Measurements from ENCODE around the gene CYP1B1. TPM values are rescaled to one million over a fixed set of nuclear protein-coding genes. Genes with fewer than 3 reads are reported as not detected.
"Not testable (repeated sequence)": the region's sequence is repeated elsewhere in the genome, so short reads cannot be mapped to it uniquely, and the experiment has no call there.

Gene CYP1B1
- total and polyA plus RNA-seq, 3 donors from 2014 or later = 14.3 to 36.9 (median 18.5) TPM

DNA sequence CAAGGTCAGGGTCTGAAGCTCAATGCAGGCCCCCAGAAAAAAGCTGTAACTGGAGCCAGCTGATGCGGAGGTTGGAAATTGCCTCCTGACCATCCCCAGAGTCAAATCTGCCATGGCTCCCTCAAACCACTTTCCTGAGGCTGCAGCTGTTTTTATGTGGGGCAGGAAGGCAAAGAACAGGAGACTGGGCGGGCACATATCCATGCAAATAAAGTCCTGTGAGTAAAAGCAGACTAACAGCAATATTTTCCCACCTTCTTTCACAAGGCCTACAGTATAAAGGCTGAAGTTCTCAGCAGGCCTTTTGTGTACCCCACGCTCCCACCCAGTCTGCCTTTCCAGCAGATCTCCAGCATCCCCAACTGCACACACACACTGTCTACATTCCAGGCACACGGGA is 47.1 kb downstream of the CYP1B1 start:
- no peak for DNase-seq
- H3K27ac ChIP-seq = no peak overlapping the region
- no peak overlapping the region for H3K4me3 ChIP-seq
- no peak for TF ChIP-seq POLR2A (IDR thresholded peaks at IDR 0.05)
- TF ChIP-seq, protein P1, sequence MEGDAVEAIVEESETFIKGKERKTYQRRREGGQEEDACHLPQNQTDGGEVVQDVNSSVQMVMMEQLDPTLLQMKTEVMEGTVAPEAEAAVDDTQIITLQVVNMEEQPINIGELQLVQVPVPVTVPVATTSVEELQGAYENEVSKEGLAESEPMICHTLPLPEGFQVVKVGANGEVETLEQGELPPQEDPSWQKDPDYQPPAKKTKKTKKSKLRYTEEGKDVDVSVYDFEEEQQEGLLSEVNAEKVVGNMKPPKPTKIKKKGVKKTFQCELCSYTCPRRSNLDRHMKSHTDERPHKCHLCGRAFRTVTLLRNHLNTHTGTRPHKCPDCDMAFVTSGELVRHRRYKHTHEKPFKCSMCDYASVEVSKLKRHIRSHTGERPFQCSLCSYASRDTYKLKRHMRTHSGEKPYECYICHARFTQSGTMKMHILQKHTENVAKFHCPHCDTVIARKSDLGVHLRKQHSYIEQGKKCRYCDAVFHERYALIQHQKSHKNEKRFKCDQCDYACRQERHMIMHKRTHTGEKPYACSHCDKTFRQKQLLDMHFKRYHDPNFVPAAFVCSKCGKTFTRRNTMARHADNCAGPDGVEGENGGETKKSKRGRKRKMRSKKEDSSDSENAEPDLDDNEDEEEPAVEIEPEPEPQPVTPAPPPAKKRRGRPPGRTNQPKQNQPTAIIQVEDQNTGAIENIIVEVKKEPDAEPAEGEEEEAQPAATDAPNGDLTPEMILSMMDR (IDR thresholded peaks at IDR 0.05) = no peak
- H3K9me3 ChIP-seq = no peaks in the 10 kb centered on the region
- H3K27me3 ChIP-seq = no peaks in the 10 kb centered on the region
- H3K36me3 ChIP-seq (ENCODE audit: low read depth, missing control alignments) = no peaks in the 10 kb centered on the region
- WGBS, 2 donors = 85 to 90% methylated on average over 4 of the region's 4 CpGs
- H3K4me1 ChIP-seq = no peaks in the 10 kb centered on the region
- intact Hi-C loops (cut with DNase I; ENCODE audit: low total_unique reads) = no loop called here

DNA sequence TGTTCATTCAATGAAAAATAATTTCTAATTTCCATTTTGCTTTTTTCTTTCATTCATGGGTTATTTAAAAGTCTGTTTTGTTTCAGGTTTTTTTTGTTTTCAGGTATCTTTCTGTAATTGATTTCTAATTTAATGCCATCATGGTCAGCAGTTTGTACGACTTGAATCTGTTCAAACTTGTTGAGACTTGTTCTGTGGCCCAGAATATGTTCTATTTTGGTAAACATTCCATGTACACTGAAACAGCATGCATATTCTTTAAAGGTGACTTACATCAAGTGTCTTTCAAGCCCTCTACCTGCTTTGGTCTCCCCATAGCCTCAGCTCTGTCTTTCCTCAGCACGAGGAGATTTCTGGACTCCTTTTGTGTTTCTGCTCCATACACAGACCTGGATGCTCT is 49.1 kb downstream of the CYP1B1 start:
- Histone ChIP-seq H3K36me3 (ENCODE audit: low read depth, missing control alignments) (no peaks in the 10 kb centered on the region), H3K4me3 (no peak overlapping the region), H3K4me1 (no peaks in the 10 kb centered on the region), H3K27ac (no peak overlapping the region), H3K9me3 (no peaks in the 10 kb centered on the region), H3K27me3 (no peaks in the 10 kb centered on the region)
- no peak for TF ChIP-seq POLR2A (IDR thresholded peaks at IDR 0.05)
- TF ChIP-seq, protein P1 (IDR thresholded peaks at IDR 0.05) = no peak
- intact Hi-C loops (cut with DNase I; ENCODE audit: low total_unique reads) = no loop called here
- 80 to 86% methylated on average over 2 of the region's 2 CpGs for WGBS, 2 donors
- no peak for DNase-seq

DNA sequence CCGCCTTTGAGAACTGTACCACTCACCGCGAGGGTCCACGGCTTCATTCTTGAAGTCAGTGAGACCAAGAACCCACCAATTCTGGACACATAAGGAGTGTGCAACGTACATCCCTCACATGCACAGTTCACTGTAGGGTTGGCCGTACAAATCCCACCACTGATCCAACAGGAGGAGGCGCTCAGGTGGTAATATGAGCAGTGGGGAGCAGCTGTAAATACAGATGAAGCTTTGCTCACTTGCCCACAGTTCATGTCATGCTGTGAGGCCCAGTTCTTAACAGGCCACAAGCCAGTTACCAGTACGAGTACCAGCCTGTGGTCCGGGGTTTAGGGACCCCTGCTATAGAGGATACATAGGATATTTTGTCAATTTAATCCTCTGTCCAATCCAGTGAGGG is 54.4 kb downstream of the CYP1B1 start:
- no peaks in the 10 kb centered on the region for H3K27me3 ChIP-seq
- H3K9me3 ChIP-seq = no peaks in the 10 kb centered on the region
- H3K4me1 ChIP-seq = no peaks in the 10 kb centered on the region
- H3K27ac ChIP-seq = no peak overlapping the region
- intact Hi-C loops (cut with DNase I; ENCODE audit: low total_unique reads) = no loop called here
- 78 to 79% methylated on average over 9 of the region's 9 CpGs for WGBS, 2 donors
- DNase-seq = no peak
- no peak for TF ChIP-seq POLR2A (IDR thresholded peaks at IDR 0.05)
- TF ChIP-seq, protein P1 (IDR thresholded peaks at IDR 0.05) = no peak
- peak overlapping the region in 1 of 2 donors; percentile 24 for H3K4me3 ChIP-seq
- no peaks in the 10 kb centered on the region for H3K36me3 ChIP-seq (ENCODE audit: low read depth, missing control alignments)

DNA sequence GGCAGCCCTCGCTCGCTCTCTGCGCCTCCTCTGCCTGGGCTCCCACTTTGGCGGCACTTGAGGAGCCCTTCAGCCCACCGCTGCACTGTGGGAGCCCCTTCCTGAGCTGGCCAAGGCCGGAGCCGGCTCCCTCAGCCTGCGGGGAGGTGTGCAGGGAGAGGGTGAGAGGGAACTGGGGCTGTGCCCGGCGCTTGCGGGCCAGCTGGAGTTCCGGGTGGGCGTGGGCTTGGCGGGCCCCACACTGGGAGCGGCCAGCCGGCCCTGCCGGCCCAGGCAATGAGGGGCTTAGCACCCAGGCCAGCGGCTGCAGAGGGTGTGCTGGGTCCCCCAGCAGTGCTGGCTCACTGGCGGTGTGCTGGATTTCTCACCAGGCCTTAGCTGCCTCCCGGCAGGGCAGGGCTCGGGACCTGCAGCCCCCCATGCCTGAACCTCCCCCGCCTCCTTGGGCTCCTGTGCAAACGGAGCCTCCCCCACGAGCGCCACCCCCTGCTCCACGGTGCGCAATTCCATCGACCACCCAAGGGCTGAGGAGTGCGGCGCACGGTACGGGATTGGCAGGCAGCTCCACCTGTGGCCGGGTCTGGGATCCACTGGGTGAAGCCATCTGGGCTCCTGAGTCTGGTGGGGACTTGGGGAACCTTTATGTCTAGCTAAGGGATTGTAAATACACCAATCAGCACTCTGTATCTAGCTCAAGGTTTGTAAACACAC is 55.4 kb downstream of the CYP1B1 start:
- H3K4me3 ChIP-seq = peak overlapping the region; percentile 24 to 35
- H3K27me3 ChIP-seq; H3K27ac ChIP-seq; intact Hi-C loops (cut with DNase I; ENCODE audit: low total_unique reads); H3K36me3 ChIP-seq (ENCODE audit: low read depth, missing control alignments); DNase-seq; H3K9me3 ChIP-seq; H3K4me1 ChIP-seq: not testable (repeated sequence)
- 60 to 88% methylated on average over 1 to 25 of the region's 33 CpGs for WGBS, 2 donors

DNA sequence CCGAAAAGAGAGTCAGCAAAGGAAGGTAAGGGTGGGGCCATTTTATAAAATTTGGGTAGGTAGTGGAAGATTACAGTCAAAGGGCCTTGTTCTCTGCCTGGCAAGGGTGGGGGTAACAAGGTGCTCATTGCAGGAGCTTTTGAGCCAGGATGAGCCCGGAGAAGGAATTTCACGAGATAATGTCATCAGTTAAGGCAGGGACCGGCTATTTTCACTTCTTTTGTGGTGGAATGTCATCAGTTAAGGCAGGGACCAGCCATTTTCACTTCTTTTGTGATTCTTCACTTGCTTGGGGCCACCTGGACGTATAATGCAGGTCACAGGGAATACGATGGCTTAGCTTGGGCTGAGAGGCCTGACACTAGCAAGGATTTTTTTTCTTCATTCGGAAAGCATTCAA is 58.1 kb downstream of the CYP1B1 start:
- no peaks in the 10 kb centered on the region for H3K36me3 ChIP-seq (ENCODE audit: low read depth, missing control alignments)
- TF ChIP-seq, protein P1 (IDR thresholded peaks at IDR 0.05) = no peak
- TF ChIP-seq POLR2A (IDR thresholded peaks at IDR 0.05) = no peak
- intact Hi-C loops (cut with DNase I; ENCODE audit: low total_unique reads) = no loop called here
- DNase-seq = no peak
- H3K27ac ChIP-seq = no peak overlapping the region
- H3K9me3 ChIP-seq = no peaks in the 10 kb centered on the region
- WGBS, 2 donors = 81 to 93% methylated on average over 7 of the region's 7 CpGs
- H3K27me3 ChIP-seq = no peaks in the 10 kb centered on the region
- H3K4me3 ChIP-seq = no peak overlapping the region
- H3K4me1 ChIP-seq = no peaks in the 10 kb centered on the region

Other genes starting within 250 kb of the CYP1B1 start
- gene RMDN2, start 150.9 kb downstream of the CYP1B1 start, total RNA-seq = 10 to 100 TPM; 22.8 to 31.6 TPM
- gene RMDN2, start 150.9 kb downstream of the CYP1B1 start, polyA plus RNA-seq (ENCODE audit: insufficient read depth, low read depth, low replicate concordance) = 34.9 TPM

Measured in testis (tissue), 3 donors.